A549 (cell line): ENCODE measurements around the gene C20orf141.

Experiments
- CBX8 ChIP-seq: fragments of 200-600 bp; sonication (generic); IDR thresholded peaks from 2 replicates; pipeline ENCODE4 v1.6.1; 2016
- CHD2 ChIP-seq: fragments of 150-350 bp; IDR thresholded peaks from 2 replicates; pipeline ENCODE4 v1.6.1; 2014; ENCODE audit warnings: low read length; ENCODE audit not compliant: partially characterized antibody
- CTCF ChIP-seq: fragments of >200 bp; sonication (Bioruptor Twin); formaldehyde crosslinking; IDR thresholded peaks from 3 replicates; pipeline ENCODE4 v1.5.1; 2016
- EP300 ChIP-seq, 2 experiments: fragments of >200 bp; sonication (Bioruptor Twin); formaldehyde crosslinking; IDR thresholded peaks; 2 replicates in 1 of 2; 3 replicates in 1 of 2; pipeline ENCODE4 v1.6.1; 2016 to 2017
- HDAC2 ChIP-seq: fragments of 200-600 bp; sonication (generic); IDR thresholded peaks from 2 replicates; pipeline ENCODE4 v1.6.1; 2016
- JUN ChIP-seq, 2 experiments: fragments of >200 bp; sonication (Bioruptor Twin); formaldehyde crosslinking; IDR thresholded peaks; 2 replicates in 1 of 2; 3 replicates in 1 of 2; pipeline ENCODE4 v1.6.1; 2016 to 2017
- KDM1A ChIP-seq: fragments of 200-600 bp; sonication (generic); IDR thresholded peaks from 2 replicates; pipeline ENCODE4 v1.6.1; 2016; ENCODE audit warnings: low read depth, mild to moderate bottlenecking
- MAX ChIP-seq: IDR thresholded peaks from 2 replicates; pipeline ENCODE4 v1.6.1; 2012
- NR3C1 ChIP-seq: fragments of >200 bp; sonication (Bioruptor Twin); formaldehyde crosslinking; IDR thresholded peaks from 3 replicates; pipeline ENCODE4 v1.6.1; 2017
- PBX3 ChIP-seq: IDR thresholded peaks from 2 replicates; pipeline ENCODE4 v1.6.1; 2012
- POLR2A ChIP-seq: IDR thresholded peaks from 2 replicates; pipeline ENCODE4 v1.6.1; 2012; ENCODE audit warnings: mild to moderate bottlenecking, low read length
- REST ChIP-seq: fragments of 200-600 bp; sonication (generic); IDR thresholded peaks from 2 replicates; pipeline ENCODE4 v1.6.1; 2016; ENCODE audit warnings: antibody characterized with exemption, mild to moderate bottlenecking, moderate library complexity
- USF2 ChIP-seq: fragments of 450-650 bp; IDR thresholded peaks from 2 replicates; pipeline ENCODE4 v1.6.1; 2014; ENCODE audit warnings: antibody characterized with exemption
- ZSCAN20 ChIP-seq: fragments of 250-450 bp; sonication (Bioruptor Pico); IDR thresholded peaks from 2 replicates; pipeline ENCODE4 v1.8.0; 2022; ENCODE audit warnings: mild to moderate bottlenecking, moderate library complexity

- TF ChIP-seq POLR2A, result no peak
- TF ChIP-seq CTCF, result no peak
- TF ChIP-seq JUN (IDR thresholded peaks at IDR 0.05), result no peak
- TF ChIP-seq USF2, result no peak
- no peak for TF ChIP-seq HDAC2
- no peak for TF ChIP-seq CHD2
- TF ChIP-seq NR3C1, result no peak
- TF ChIP-seq MAX, result no peak
- no peak for TF ChIP-seq REST
- no peak for TF ChIP-seq KDM1A
- TF ChIP-seq PBX3, result no peak
- no peak for TF ChIP-seq ZSCAN20 (CRISPR knock-in tag)
- TF ChIP-seq EP300 (IDR thresholded peaks at IDR 0.05), result no peak
- TF ChIP-seq CBX8, result no peak
Observed at GRCh38 chr20:2849529-2849928, 34.7 kb downstream of the C20orf141 start.
